ENCODE results near the gene ZNF100. TPM values are rescaled to one million over a fixed set of nuclear protein-coding genes. Genes with fewer than 3 reads are reported as not detected.
"Not testable (repeated sequence)": the region's sequence is repeated elsewhere in the genome, so short reads cannot be mapped to it uniquely, and the experiment has no call there.

ZNF100 gene
- total and polyA plus RNA-seq, 5 donors from 2014 or later, result 4.3 to 11.4 (median 8.8) TPM

- no peaks in the 10 kb centered on the region for H3K4me1 Mint-ChIP-seq
- no peak overlapping the region for H3K4me3 Mint-ChIP-seq
- peaks cover 29 to 39% of the 10 kb centered on the region in 2 experiments for H3K9me3 ChIP-seq (ENCODE audit: control insufficient read depth in 2 of 2, low read length in 2 of 2)
- no peak for ATAC-seq (ENCODE audit: low read depth in 2 of 2)
- peaks cover 68% of the 10 kb centered on the region for H3K36me3 Mint-ChIP-seq
- DNase-seq, result no peak
- peaks cover 65% of the 10 kb centered on the region for H3K36me3 ChIP-seq (ENCODE audit: control insufficient read depth, insufficient read depth, low read length)
- no peaks in the 10 kb centered on the region for H3K27me3 Mint-ChIP-seq
- no peaks in the 10 kb centered on the region for H3K27me3 ChIP-seq (ENCODE audit: control insufficient read depth, insufficient read depth, low read length)
- H3K4me1 ChIP-seq (ENCODE audit: control insufficient read depth, insufficient read depth, low read length, poor library complexity, severe bottlenecking), result no peaks in the 10 kb centered on the region
- no peak overlapping the region for H3K4me3 ChIP-seq (ENCODE audit: low read depth, low read length)
- no peak overlapping the region for H3K27ac Mint-ChIP-seq
- H3K9me3 Mint-ChIP-seq, result peaks cover 0 to 31% (median 17%) of the 10 kb centered on the region in 7 donors
- H3K27ac ChIP-seq (ENCODE audit: insufficient read depth, low read length, poor library complexity, severe bottlenecking), result no peak overlapping the region
Measured at GRCh38 chr19:21740559-21740958, 26.8 kb downstream of the ZNF100 start.

GRCh38 chr19:21726942-21727747, 40.2 kb downstream of the ZNF100 start:
- not testable (repeated sequence) for DNase-seq; H3K27ac ChIP-seq (ENCODE audit: insufficient read depth, low read length, poor library complexity, severe bottlenecking); ATAC-seq (ENCODE audit: low read depth in 2 of 2); H3K4me1 Mint-ChIP-seq; H3K27me3 ChIP-seq (ENCODE audit: control insufficient read depth, insufficient read depth, low read length); H3K4me3 Mint-ChIP-seq; H3K4me1 ChIP-seq (ENCODE audit: control insufficient read depth, insufficient read depth, low read length, poor library complexity, severe bottlenecking); H3K27me3 Mint-ChIP-seq; H3K4me3 ChIP-seq (ENCODE audit: low read depth, low read length); H3K27ac Mint-ChIP-seq
- peaks cover 0 to 53% (median 22%) of the 10 kb centered on the region in 7 donors for H3K9me3 Mint-ChIP-seq
- peaks cover 62 to 71% of the 10 kb centered on the region in 2 experiments for H3K9me3 ChIP-seq (ENCODE audit: control insufficient read depth in 2 of 2, low read length in 2 of 2)
- peaks cover 38% of the 10 kb centered on the region for H3K36me3 ChIP-seq (ENCODE audit: control insufficient read depth, insufficient read depth, low read length)
- H3K36me3 Mint-ChIP-seq, result peaks cover 21% of the 10 kb centered on the region

GRCh38 chr19:21713761-21714160, 53.6 kb downstream of the ZNF100 start:
- no peak overlapping the region for H3K4me3 Mint-ChIP-seq
- H3K27ac Mint-ChIP-seq, result no peak overlapping the region
- DNase-seq, result no peak
- H3K4me1 Mint-ChIP-seq, result no peaks in the 10 kb centered on the region
- Histone ChIP-seq H3K27me3 (ENCODE audit: control insufficient read depth, insufficient read depth, low read length) (no peaks in the 10 kb centered on the region), H3K27ac (ENCODE audit: insufficient read depth, low read length, poor library complexity, severe bottlenecking) (no peak overlapping the region), H3K36me3 (ENCODE audit: control insufficient read depth, insufficient read depth, low read length) (no peaks in the 10 kb centered on the region), H3K4me1 (ENCODE audit: control insufficient read depth, insufficient read depth, low read length, poor library complexity, severe bottlenecking) (no peaks in the 10 kb centered on the region), H3K9me3 (ENCODE audit: control insufficient read depth in 2 of 2, low read length in 2 of 2) (peaks cover 5 to 22% of the 10 kb centered on the region in 2 experiments), H3K4me3 (ENCODE audit: low read depth, low read length) (no peak overlapping the region)
- H3K36me3 Mint-ChIP-seq, result no peaks in the 10 kb centered on the region
- no peak for ATAC-seq (ENCODE audit: low read depth in 2 of 2)
- no peaks in the 10 kb centered on the region for H3K27me3 Mint-ChIP-seq
- peaks cover 0 to 14% (median 12%) of the 10 kb centered on the region in 7 donors for H3K9me3 Mint-ChIP-seq

GRCh38 chr19:21709464-21709863, 57.9 kb downstream of the ZNF100 start:
- no peaks in the 10 kb centered on the region for H3K27me3 ChIP-seq (ENCODE audit: control insufficient read depth, insufficient read depth, low read length)
- H3K27me3 Mint-ChIP-seq, result no peaks in the 10 kb centered on the region
- H3K9me3 Mint-ChIP-seq, result peaks cover 0 to 13% (median 3%) of the 10 kb centered on the region in 7 donors
- H3K27ac Mint-ChIP-seq, result no peak overlapping the region
- H3K9me3 ChIP-seq (ENCODE audit: control insufficient read depth in 2 of 2, low read length in 2 of 2), result peaks cover 0 to 8% of the 10 kb centered on the region in 2 experiments
- H3K36me3 ChIP-seq (ENCODE audit: control insufficient read depth, insufficient read depth, low read length), result no peaks in the 10 kb centered on the region
- no peaks in the 10 kb centered on the region for H3K4me1 Mint-ChIP-seq
- DNase-seq (no peak), ATAC-seq (ENCODE audit: low read depth in 2 of 2) (no peak)
- no peaks in the 10 kb centered on the region for H3K4me1 ChIP-seq (ENCODE audit: control insufficient read depth, insufficient read depth, low read length, poor library complexity, severe bottlenecking)
- H3K4me3 ChIP-seq (ENCODE audit: low read depth, low read length), result no peak overlapping the region
- H3K36me3 Mint-ChIP-seq, result no peaks in the 10 kb centered on the region
- H3K27ac ChIP-seq (ENCODE audit: insufficient read depth, low read length, poor library complexity, severe bottlenecking), result no peak overlapping the region
- no peak overlapping the region for H3K4me3 Mint-ChIP-seq

GRCh38 chr19:21707878-21708277, 59.5 kb downstream of the ZNF100 start:
- H3K4me3 ChIP-seq (ENCODE audit: low read depth, low read length); H3K27me3 Mint-ChIP-seq; H3K4me1 ChIP-seq (ENCODE audit: control insufficient read depth, insufficient read depth, low read length, poor library complexity, severe bottlenecking); ATAC-seq (ENCODE audit: low read depth in 2 of 2); H3K36me3 Mint-ChIP-seq; H3K27me3 ChIP-seq (ENCODE audit: control insufficient read depth, insufficient read depth, low read length); H3K4me3 Mint-ChIP-seq; DNase-seq; H3K9me3 ChIP-seq (ENCODE audit: control insufficient read depth in 2 of 2, low read length in 2 of 2); H3K27ac ChIP-seq (ENCODE audit: insufficient read depth, low read length, poor library complexity, severe bottlenecking); H3K9me3 Mint-ChIP-seq; H3K27ac Mint-ChIP-seq; H3K4me1 Mint-ChIP-seq; H3K36me3 ChIP-seq (ENCODE audit: control insufficient read depth, insufficient read depth, low read length): not testable (repeated sequence)

- Mint-ChIP-seq H3K4me1 (no peaks in the 10 kb centered on the region), H3K27ac (no peak overlapping the region), H3K27me3 (no peaks in the 10 kb centered on the region), H3K9me3 (peaks cover 0 to 6% (median 1%) of the 10 kb centered on the region in 7 donors), H3K4me3 (no peak overlapping the region), H3K36me3 (no peaks in the 10 kb centered on the region)
- H3K27ac ChIP-seq (ENCODE audit: insufficient read depth, low read length, poor library complexity, severe bottlenecking), result no peak overlapping the region
- H3K27me3 ChIP-seq (ENCODE audit: control insufficient read depth, insufficient read depth, low read length), result no peaks in the 10 kb centered on the region
- H3K4me1 ChIP-seq (ENCODE audit: control insufficient read depth, insufficient read depth, low read length, poor library complexity, severe bottlenecking), result no peaks in the 10 kb centered on the region
- H3K36me3 ChIP-seq (ENCODE audit: control insufficient read depth, insufficient read depth, low read length), result no peaks in the 10 kb centered on the region
- peaks cover 0 to 8% of the 10 kb centered on the region in 2 experiments for H3K9me3 ChIP-seq (ENCODE audit: control insufficient read depth in 2 of 2, low read length in 2 of 2)
- no peak for DNase-seq
- ATAC-seq (ENCODE audit: low read depth in 2 of 2), result no peak
- H3K4me3 ChIP-seq (ENCODE audit: low read depth, low read length), result no peak overlapping the region
Measured at GRCh38 chr19:21707065-21707464, 60.3 kb downstream of the ZNF100 start.

GRCh38 chr19:21705393-21705792, 62.0 kb downstream of the ZNF100 start:
- H3K4me1 Mint-ChIP-seq, result no peaks in the 10 kb centered on the region
- Histone ChIP-seq H3K36me3 (ENCODE audit: control insufficient read depth, insufficient read depth, low read length) (no peaks in the 10 kb centered on the region), H3K27ac (ENCODE audit: insufficient read depth, low read length, poor library complexity, severe bottlenecking) (no peak overlapping the region), H3K4me3 (ENCODE audit: low read depth, low read length) (no peak overlapping the region), H3K4me1 (ENCODE audit: control insufficient read depth, insufficient read depth, low read length, poor library complexity, severe bottlenecking) (no peaks in the 10 kb centered on the region), H3K9me3 (ENCODE audit: control insufficient read depth in 2 of 2, low read length in 2 of 2) (peaks cover 0 to 8% of the 10 kb centered on the region in 2 experiments), H3K27me3 (ENCODE audit: control insufficient read depth, insufficient read depth, low read length) (no peaks in the 10 kb centered on the region)
- ATAC-seq (ENCODE audit: low read depth in 2 of 2) (no peak), DNase-seq (no peak)
- H3K27ac Mint-ChIP-seq, result no peak overlapping the region
- H3K4me3 Mint-ChIP-seq, result no peak overlapping the region
- peaks cover 0 to 6% (median 0%) of the 10 kb centered on the region in 7 donors for H3K9me3 Mint-ChIP-seq
- H3K27me3 Mint-ChIP-seq, result no peaks in the 10 kb centered on the region
- no peaks in the 10 kb centered on the region for H3K36me3 Mint-ChIP-seq

GRCh38 chr19:21704320-21704719, 63.1 kb downstream of the ZNF100 start:
- Histone ChIP-seq H3K9me3 (ENCODE audit: control insufficient read depth in 2 of 2, low read length in 2 of 2) (peaks cover 0 to 4% of the 10 kb centered on the region in 2 experiments), H3K36me3 (ENCODE audit: control insufficient read depth, insufficient read depth, low read length) (no peaks in the 10 kb centered on the region), H3K27ac (ENCODE audit: insufficient read depth, low read length, poor library complexity, severe bottlenecking) (no peak overlapping the region), H3K27me3 (ENCODE audit: control insufficient read depth, insufficient read depth, low read length) (no peaks in the 10 kb centered on the region), H3K4me3 (ENCODE audit: low read depth, low read length) (no peak overlapping the region), H3K4me1 (ENCODE audit: control insufficient read depth, insufficient read depth, low read length, poor library complexity, severe bottlenecking) (no peaks in the 10 kb centered on the region)
- no peak for DNase-seq
- ATAC-seq (ENCODE audit: low read depth in 2 of 2), result no peak
- peaks cover 0 to 6% (median 0%) of the 10 kb centered on the region in 7 donors for H3K9me3 Mint-ChIP-seq
- H3K4me3 Mint-ChIP-seq, result no peak overlapping the region
- no peaks in the 10 kb centered on the region for H3K27me3 Mint-ChIP-seq
- H3K36me3 Mint-ChIP-seq, result no peaks in the 10 kb centered on the region
- H3K27ac Mint-ChIP-seq, result no peak overlapping the region
- H3K4me1 Mint-ChIP-seq, result no peaks in the 10 kb centered on the region
